Measurements from ENCODE around the gene FEV.

DNA sequence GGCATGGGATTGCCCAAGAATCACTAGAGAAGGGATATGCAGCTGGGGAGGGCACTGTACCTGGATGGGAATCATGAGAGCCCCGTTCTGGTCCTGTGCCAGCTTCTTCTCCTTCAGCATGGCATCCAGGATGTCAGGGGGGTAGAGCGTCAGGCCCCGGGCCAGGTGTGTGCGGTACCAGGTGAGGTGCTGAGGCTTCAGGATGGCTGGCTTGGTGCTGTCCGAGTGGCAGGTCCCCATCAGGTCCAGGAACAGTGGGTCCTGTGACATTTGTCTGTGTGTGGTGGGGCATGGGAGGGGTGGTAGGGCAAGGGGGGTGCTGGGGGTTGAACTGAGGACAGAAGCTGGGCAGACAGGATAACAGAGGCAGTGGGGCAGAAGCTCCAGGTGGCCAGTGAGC is 43.2 kb upstream of the FEV start:
- TF ChIP-seq POLR2AphosphoS5 (IDR thresholded peaks at IDR 0.05) = no peak
- TF ChIP-seq CTCF (IDR thresholded peaks at IDR 0.05; ENCODE audit: poor library complexity, severe bottlenecking) = no peak
- no peak for TF ChIP-seq EZH2 (IDR thresholded peaks at IDR 0.05; ENCODE audit: borderline replicate concordance, insufficient read depth, low read length, poor library complexity, severe bottlenecking)
- no peak for TF ChIP-seq TAF1 (IDR thresholded peaks at IDR 0.05; ENCODE audit: low read depth)
- TF ChIP-seq, protein P1, sequence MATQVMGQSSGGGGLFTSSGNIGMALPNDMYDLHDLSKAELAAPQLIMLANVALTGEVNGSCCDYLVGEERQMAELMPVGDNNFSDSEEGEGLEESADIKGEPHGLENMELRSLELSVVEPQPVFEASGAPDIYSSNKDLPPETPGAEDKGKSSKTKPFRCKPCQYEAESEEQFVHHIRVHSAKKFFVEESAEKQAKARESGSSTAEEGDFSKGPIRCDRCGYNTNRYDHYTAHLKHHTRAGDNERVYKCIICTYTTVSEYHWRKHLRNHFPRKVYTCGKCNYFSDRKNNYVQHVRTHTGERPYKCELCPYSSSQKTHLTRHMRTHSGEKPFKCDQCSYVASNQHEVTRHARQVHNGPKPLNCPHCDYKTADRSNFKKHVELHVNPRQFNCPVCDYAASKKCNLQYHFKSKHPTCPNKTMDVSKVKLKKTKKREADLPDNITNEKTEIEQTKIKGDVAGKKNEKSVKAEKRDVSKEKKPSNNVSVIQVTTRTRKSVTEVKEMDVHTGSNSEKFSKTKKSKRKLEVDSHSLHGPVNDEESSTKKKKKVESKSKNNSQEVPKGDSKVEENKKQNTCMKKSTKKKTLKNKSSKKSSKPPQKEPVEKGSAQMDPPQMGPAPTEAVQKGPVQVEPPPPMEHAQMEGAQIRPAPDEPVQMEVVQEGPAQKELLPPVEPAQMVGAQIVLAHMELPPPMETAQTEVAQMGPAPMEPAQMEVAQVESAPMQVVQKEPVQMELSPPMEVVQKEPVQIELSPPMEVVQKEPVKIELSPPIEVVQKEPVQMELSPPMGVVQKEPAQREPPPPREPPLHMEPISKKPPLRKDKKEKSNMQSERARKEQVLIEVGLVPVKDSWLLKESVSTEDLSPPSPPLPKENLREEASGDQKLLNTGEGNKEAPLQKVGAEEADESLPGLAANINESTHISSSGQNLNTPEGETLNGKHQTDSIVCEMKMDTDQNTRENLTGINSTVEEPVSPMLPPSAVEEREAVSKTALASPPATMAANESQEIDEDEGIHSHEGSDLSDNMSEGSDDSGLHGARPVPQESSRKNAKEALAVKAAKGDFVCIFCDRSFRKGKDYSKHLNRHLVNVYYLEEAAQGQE (IDR thresholded peaks at IDR 0.05; ENCODE audit: borderline replicate concordance) = no peak
- no peak for TF ChIP-seq EP300 (conservative IDR thresholded peaks at IDR 0.05; ENCODE audit: poor library complexity, severe bottlenecking)
- TF ChIP-seq RAD21 (conservative IDR thresholded peaks at IDR 0.05) = no peak
- TF ChIP-seq MXI1 (conservative IDR thresholded peaks at IDR 0.05; ENCODE audit: poor library complexity, severe bottlenecking) = no peak
- TF ChIP-seq SMC3 (conservative IDR thresholded peaks at IDR 0.05; ENCODE audit: poor library complexity) = no peak
